HG03280 (cell line): ENCODE measurements around the gene SDCBP2.

Experiments
- ATAC-seq: cut with Tn5 transposase; IDR thresholded peaks from one replicate; pipeline ENCODE4 v1.9.1; 2021; ENCODE audit warnings: mild to moderate bottlenecking, moderate library complexity; ENCODE audit not compliant: unreplicated experiment

The SDCBP2 gene

GRCh38 chr20:1278993-1279392, 49.9 kb downstream of the SDCBP2 start:
- ATAC-seq, result no peak

- ATAC-seq, result no peak
These were observed 51.2 kb downstream of the SDCBP2 start for GRCh38 chr20:1277529-1278322.

DNA sequence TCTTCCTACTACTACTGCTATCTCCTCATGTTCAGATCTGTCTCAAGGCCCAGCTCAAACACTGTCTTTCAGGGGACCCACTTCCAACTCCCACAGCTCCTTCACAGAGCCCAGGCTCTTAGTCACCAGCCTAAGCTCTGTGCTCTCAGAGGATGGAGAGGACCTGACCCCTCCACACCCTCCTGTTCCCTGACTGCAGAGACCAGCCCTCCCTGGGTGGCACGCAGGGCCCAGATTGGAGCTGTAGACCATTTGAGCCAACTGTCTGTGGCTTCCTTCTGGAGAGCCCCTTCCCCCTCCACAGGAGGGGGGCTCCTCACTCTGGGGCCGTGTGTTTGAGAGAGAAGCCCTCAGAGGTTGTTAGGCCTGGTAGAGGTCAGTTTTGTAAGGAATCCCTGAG, 53.0 kb downstream of the SDCBP2 start:
- ATAC-seq, result no peak

- no peak for ATAC-seq
These were observed 54.2 kb downstream of the SDCBP2 start for GRCh38 chr20:1274485-1275311.

DNA sequence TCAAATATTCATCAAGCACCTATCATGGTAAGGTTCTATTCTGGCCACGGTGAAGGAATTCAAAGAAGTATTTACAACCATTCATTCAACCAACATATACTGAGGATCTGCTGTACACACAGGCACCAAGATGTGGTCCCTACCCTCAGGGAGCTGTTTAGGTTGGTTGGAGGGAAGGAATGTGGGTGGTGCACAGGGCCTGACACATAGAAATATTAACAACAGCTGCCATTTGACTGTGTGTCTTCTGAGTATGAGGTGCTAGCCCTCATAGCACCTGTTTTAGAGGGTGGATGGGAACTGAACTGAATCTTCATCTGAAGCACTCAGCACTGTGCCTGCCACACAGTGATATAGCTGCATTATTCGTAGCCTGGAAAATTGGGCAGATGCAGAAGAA, 55.6 kb downstream of the SDCBP2 start:
- no peak for ATAC-seq

- ATAC-seq, result no peak
These were observed 56.4 kb downstream of the SDCBP2 start for GRCh38 chr20:1272368-1273100.

GRCh38 chr20:1269850-1270249, 59.1 kb downstream of the SDCBP2 start:
- ATAC-seq, result no peak

DNA sequence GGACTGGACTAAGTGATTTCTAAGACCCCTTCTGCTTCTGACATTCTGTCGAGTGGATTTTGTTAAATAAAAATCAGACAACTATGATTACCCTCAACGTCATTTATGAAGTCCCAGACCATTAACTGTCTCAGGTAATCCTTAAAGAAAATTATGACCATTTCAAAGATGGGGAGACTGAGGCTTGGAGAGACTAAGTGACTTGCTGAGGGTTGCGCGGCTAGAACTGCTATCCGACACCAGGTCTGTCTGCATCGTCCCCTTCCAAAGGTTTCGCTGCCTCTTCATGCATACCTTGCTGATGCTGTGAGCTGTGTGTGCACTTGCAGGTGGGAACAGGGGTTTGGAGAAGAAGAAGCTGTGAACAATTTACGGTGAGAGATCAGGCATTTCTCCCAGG, 59.7 kb downstream of the SDCBP2 start:
- no peak for ATAC-seq

DNA sequence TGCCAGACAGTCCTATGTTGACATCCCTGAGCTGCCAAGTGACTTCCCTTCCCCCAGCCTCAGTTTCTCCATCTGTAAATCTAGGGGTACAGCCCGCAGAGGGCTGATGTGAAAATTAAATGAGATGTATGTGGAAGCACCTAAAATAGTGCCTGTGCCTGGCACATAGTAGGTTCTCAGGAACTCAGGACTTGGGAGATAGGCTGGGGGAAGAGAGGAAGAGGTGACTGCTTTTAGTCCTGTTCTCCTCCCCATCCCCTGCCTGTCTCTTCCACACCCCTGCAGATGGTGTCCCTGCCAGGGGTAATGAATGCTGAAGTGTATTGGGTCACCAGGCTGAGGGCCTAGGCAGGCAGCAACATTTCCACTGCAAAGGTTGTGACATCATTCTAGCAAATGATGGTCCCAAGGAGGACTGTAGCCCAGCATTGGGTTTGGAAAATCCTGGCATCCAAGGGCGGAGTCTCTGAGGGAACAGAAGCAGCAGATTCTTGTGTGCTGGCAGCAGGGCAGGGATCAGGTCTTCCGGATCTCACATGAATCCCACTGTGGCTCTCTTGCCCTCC, 61.0 kb downstream of the SDCBP2 start:
- no peak for ATAC-seq

DNA sequence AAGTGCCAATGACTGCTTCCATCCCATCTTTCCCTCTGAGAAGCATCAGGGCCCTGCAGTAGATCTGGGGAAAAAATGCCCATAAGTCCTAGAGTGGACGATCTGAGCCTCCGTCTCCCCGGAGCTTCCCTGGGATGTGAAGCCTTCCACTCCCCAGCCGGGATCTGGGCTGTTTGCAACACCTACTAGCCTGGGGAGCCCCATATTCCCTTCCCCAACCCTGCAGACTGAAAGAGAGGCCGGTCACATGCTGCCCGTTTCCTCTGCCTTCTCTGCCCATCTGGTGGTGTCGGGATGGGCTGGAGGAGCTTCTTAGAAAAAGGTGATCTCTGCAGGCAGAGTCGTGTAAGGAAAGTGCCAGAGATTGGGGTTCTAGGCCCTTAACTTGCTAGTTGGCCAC, 61.8 kb downstream of the SDCBP2 start:
- ATAC-seq, result no peak

DNA sequence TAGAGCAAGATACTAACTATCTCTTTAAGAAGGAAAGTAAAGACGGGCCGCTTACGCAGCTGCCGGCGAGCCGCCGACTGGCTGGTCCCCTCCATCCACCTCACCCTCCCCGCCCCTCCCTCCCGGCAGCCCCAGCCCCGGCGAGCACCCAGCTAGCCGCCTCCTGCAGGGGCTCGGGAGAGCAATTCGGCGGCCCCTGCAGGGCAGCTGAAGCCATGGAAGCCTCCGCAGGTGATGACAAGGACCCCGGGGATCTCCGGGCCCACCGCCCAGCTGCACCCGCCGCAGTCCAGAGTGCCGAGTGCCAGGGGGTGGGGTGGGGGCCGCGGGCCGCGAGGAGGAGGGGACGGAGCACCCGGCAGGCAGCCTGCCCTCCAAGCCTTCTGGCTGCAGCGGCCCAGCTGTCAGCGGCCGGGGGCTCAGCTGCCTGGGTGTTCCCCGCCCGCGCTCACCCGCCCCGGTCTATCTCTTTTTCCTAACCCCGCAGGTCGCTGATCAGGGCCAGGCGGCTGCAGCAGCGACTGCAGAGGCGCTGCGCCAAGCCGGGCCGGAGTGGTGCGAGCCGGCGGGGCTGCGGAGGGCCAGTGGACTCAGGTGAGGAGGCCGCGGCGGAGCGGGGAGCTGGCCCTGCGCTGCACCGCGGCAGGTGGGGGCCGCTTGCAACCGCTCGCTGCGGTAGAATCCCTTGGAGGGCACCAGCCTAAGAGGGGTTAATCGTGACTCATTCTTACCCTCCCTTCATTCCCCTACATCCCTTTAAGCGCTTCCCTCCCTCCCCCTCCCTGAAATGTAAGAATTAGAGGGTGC, 62.6 kb downstream of the SDCBP2 start, which contains the start of gene SNPH:
SNPH (plus strand) TSS at position 128 of the 807 bp plus-strand sequence. CDS start 29,946 bp downstream, outside the sequence.
- peak; percentile 51 for ATAC-seq

DNA sequence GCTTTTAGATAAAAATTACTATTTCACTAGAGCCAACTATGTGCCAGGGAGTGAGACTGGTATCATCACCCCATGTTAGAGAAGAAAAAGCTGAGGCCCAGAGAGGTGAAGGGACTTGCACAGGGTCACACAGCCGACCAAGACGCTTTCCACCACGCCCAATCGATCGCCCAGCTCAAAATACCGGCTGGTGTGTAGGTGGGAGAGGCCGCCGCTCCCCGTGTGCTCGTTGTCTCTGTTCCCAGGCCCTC, 63.1 kb downstream of the SDCBP2 start:
- no peak for ATAC-seq

GRCh38 chr20:1265226-1265915, 63.6 kb downstream of the SDCBP2 start:
- no peak for ATAC-seq

GRCh38 chr20:1264727-1265126, 64.2 kb downstream of the SDCBP2 start:
- ATAC-seq, result no peak

DNA sequence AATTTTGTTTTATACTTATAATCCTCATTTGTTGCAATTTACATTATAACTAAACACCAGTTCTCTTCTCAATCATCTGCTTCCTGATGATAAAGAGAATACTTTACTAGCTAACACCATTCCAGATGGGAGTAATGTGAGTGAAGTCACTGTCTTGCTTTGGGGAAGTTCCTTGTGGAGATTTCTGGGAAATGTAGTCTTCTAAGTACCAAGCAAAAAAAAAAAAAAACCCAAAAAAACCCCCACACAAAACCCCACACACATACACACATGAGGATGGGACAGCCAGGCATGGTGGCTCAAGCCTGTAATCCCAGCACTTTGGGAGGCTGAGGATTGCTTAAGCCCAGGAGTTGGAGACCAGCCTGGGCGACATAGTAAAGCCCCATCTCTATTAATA, 65.1 kb downstream of the SDCBP2 start:
- ATAC-seq, result no peak
